Gastroesophageal sphincter (tissue), 3 donors: Measurements from ENCODE around the gene LNX2.

Experiments
- CTCF ChIP-seq, 4 experiments: fragments of 200-600 bp in 2 of 4; fragments of 450-650 bp in 2 of 4; sonication (generic) in 1 of 4; IDR thresholded peaks; one replicate each; pipeline ENCODE4 v1.5.1; 2017 to 2019; ENCODE audit warnings: antibody characterized with exemption in 4 of 4, mild to moderate bottlenecking in 2 of 4, moderate library complexity in 2 of 4
- POLR2A ChIP-seq, 2 donors: fragments of 450-650 bp; IDR thresholded peaks; one replicate each; pipeline ENCODE4 v1.6.1; 2017; ENCODE audit warnings: antibody characterized with exemption in 2 of 2, mild to moderate bottlenecking in 2 of 2, moderate library complexity in 1 of 2
- POLR2AphosphoS5 ChIP-seq: sonication (generic); formaldehyde crosslinking; IDR thresholded peaks from one replicate; pipeline ENCODE4 v1.6.1; 2017; ENCODE audit warnings: antibody characterized with exemption

GRCh38 chr13:27662738-27663470, 42.6 kb upstream of the LNX2 start:
- TF ChIP-seq POLR2AphosphoS5, result no peak
- no peak for TF ChIP-seq CTCF (IDR thresholded peaks at IDR 0.05)
- no peak for TF ChIP-seq POLR2A (IDR thresholded peaks at IDR 0.05)
